Adrenal gland (tissue), 12 donors: ENCODE data around the gene AMIGO2. TPM values are rescaled to one million over a fixed set of nuclear protein-coding genes. Genes with fewer than 3 reads are reported as not detected.
"Not testable (repeated sequence)": the region's sequence is repeated elsewhere in the genome, so short reads cannot be mapped to it uniquely, and the experiment has no call there.

ENCODE experiments used
- DNase-seq, 7 donors: peaks; one replicate each; pipeline ENCODE4 v3.0.0-alpha.2; 2019 to 2020
- H3K27ac ChIP-seq, 5 donors: fragments of 200-600 bp; sonication (generic) in 4 of 5; 1 replicate in 3 of 5; 2 replicates in 2 of 5; pipeline versions ENCODE4 v1.5.1 to v1.8.0; 2016 to 2020; ENCODE audit warnings: mild to moderate bottlenecking in 1 of 5
- H3K27me3 ChIP-seq: fragments of 200-600 bp; 2 replicates; pipeline ENCODE4 v1.8.0; 2021
- H3K36me3 ChIP-seq, 2 donors: fragments of 200-600 bp; replicated peaks in 1 of 2; 1 replicate in 1 of 2; 2 replicates in 1 of 2; pipeline versions ENCODE4 v1.5.1 to v1.8.0; 2018 to 2022
- H3K4me1 ChIP-seq, 2 donors: fragments of 200-600 bp; replicated peaks in 1 of 2; 1 replicate in 1 of 2; 2 replicates in 1 of 2; pipeline versions ENCODE4 v1.5.1 to v1.8.0; 2018 to 2021
- H3K4me3 ChIP-seq, 4 donors: fragments of 200-600 bp; sonication (generic) in 3 of 4; one replicate each; pipeline ENCODE4 v1.5.1; 2016 to 2018
- H3K9me3 ChIP-seq, 3 donors: fragments of 200-600 bp; sonication (generic) in 1 of 3; replicated peaks in 1 of 3; 1 replicate in 2 of 3; 2 replicates in 1 of 3; pipeline versions ENCODE4 v1.5.1 to v1.8.0; 2016 to 2021
- CTCF ChIP-seq, 6 experiments: fragments of 450-650 bp in 4 of 6; fragments of 200-600 bp in 2 of 6; sonication (generic) in 1 of 6; IDR thresholded peaks; 1 replicate in 5 of 6; 2 replicates in 1 of 6; pipeline versions ENCODE4 v1.5.1 to v1.8.0; 2016 to 2021; ENCODE audit warnings: antibody characterized with exemption in 6 of 6, mild to moderate bottlenecking in 2 of 6, moderate library complexity in 1 of 6
- POLR2A ChIP-seq, 2 donors: fragments of 450-650 bp; IDR thresholded peaks; one replicate each; pipeline ENCODE4 v1.6.1; 2017; ENCODE audit warnings: antibody characterized with exemption in 2 of 2, mild to moderate bottlenecking in 2 of 2, moderate library complexity in 1 of 2
- WGBS, 4 donors: extraction: QIAGEN DNeasy Blood & Tissue Kit in 2 of 4; methylation state at CpG; one replicate each; pipeline versions ENCODE4 v1.1.5 to v1.1.7; 2013 to 2017; 5-methylcytosine and 5-hydroxymethylcytosine counted together
- intact Hi-C, 2 donors: fragments of 100-400 bp; cut with DNase I; formaldehyde crosslinking; loops; one replicate each; pipeline versions ENCODE4 v1.14.1 to v1.15.0; 2022 to 2023
- polyA plus RNA-seq, 3 donors: library from polyadenylated mRNA; stranded (reverse); fragments of 200-250 nt in 2 of 3; fragments of 350-450 nt in 1 of 3; fragmentation: Illumina TruSeq in 1 of 3; extraction: RNeasy Lipid Tissue Mini Kit (QIAGEN cat#74804) in 1 of 3; gene quantifications; one replicate each; pipeline ENCODE4 v1.2.3, GENCODE V29; 2013 to 2014
- total RNA-seq, 9 donors: library from RNA; depleted of rRNA in 4 of 9; stranded (reverse); fragments of >200 nt in 4 of 9; fragments of 120-200 nt in 1 of 9; fragmentation: NEBNext Ultra II Directional in 1 of 9; extraction: Animal tissue kit (Norgen Biotek cat#: 25700) in 1 of 9; gene quantifications; one replicate each; pipeline versions ENCODE4 v1.1.0 to v1.2.4, GENCODE V29; 2013 to 2023
- donor health status: healthy with polysubstance abuse.
- donor health status: Bipolar disorder and iron deficiency.
- donor health status: DM: yes; HTN: yes; CAD: no.
- donor health status: DM: no; HTN: no; CAD: no.
- donor health status: DM: no; HTN: no; CAD: no.
- donor health status: DM: yes; HTN: yes; CAD: no.

Gene AMIGO2
- total and polyA plus RNA-seq, 12 donors = 10.6 to 40.4 (median 28.3) TPM

- 83 to 88% (median 85%) methylated on average over 5 of the region's 5 CpGs for WGBS, 4 donors
- intact Hi-C loops = no loop called here
- H3K27ac ChIP-seq = no peak overlapping the region
Measured at GRCh38 chr12:47067771-47068431, 11.9 kb downstream of the AMIGO2 start.

GRCh38 chr12:47067176-47067575 is 12.6 kb downstream of the AMIGO2 start:
- Histone ChIP-seq H3K27ac (peak overlapping the region in 4 of 5 donors; percentile 52 to 83 (median 62)), H3K36me3 (no peaks in the 10 kb centered on the region), H3K4me1 (peaks cover 12 to 24% of the 10 kb centered on the region in 2 donors), H3K4me3 (no peak overlapping the region), H3K9me3 (no peaks in the 10 kb centered on the region), H3K27me3 (no peaks in the 10 kb centered on the region)
- DNase-seq = no peak
- no peak for TF ChIP-seq CTCF (IDR thresholded peaks at IDR 0.05)
- WGBS, 4 donors = 100% methylated on average over 1 of the region's 1 CpG
- intact Hi-C loops = no loop called here

More at GRCh38 chr12:47067771-47068431, 11.9 kb downstream of the AMIGO2 start:
- Histone ChIP-seq H3K27me3 (no peaks in the 10 kb centered on the region), H3K9me3 (no peaks in the 10 kb centered on the region), H3K4me1 (peaks cover 12 to 24% of the 10 kb centered on the region in 2 donors), H3K36me3 (no peaks in the 10 kb centered on the region), H3K4me3 (no peak overlapping the region)
- no peak for DNase-seq
- TF ChIP-seq POLR2A (IDR thresholded peaks at IDR 0.05) (no peak), CTCF (IDR thresholded peaks at IDR 0.05) (no peak)

GRCh38 chr12:47066278-47067025 is 13.3 kb downstream of the AMIGO2 start:
- TF ChIP-seq POLR2A (IDR thresholded peaks at IDR 0.05) (no peak), CTCF (IDR thresholded peaks at IDR 0.05) (no peak)
- no peaks in the 10 kb centered on the region for H3K27me3 ChIP-seq
- peak overlapping the region; percentile 42 to 83 (median 56) for H3K27ac ChIP-seq
- no peak overlapping the region for H3K4me3 ChIP-seq
- intact Hi-C loops = no loop called here
- no peaks in the 10 kb centered on the region for H3K9me3 ChIP-seq
- peaks cover 12 to 24% of the 10 kb centered on the region in 2 donors for H3K4me1 ChIP-seq
- H3K36me3 ChIP-seq = no peaks in the 10 kb centered on the region
- peak in 6 of 7 donors; percentile 40 to 64 (median 54) for DNase-seq
- WGBS, 4 donors = 34 to 42% (median 39%) methylated on average over 6 of the region's 6 CpGs

GRCh38 chr12:47065546-47065945 is 14.2 kb downstream of the AMIGO2 start:
- no peak overlapping the region for H3K4me3 ChIP-seq
- no peaks in the 10 kb centered on the region for H3K27me3 ChIP-seq
- H3K27ac ChIP-seq = peak overlapping the region in 2 of 5 donors; percentile 45 to 68
- H3K36me3 ChIP-seq = no peaks in the 10 kb centered on the region
- no peaks in the 10 kb centered on the region for H3K9me3 ChIP-seq
- intact Hi-C loops = no loop called here
- WGBS, 4 donors = 76 to 91% (median 85%) methylated on average over 1 of the region's 1 CpG
- H3K4me1 ChIP-seq = peaks cover 12 to 24% of the 10 kb centered on the region in 2 donors
- no peak for DNase-seq
- no peak for TF ChIP-seq POLR2A (IDR thresholded peaks at IDR 0.05)
- no peak for TF ChIP-seq CTCF (IDR thresholded peaks at IDR 0.05)

GRCh38 chr12:47058640-47059039 is 21.1 kb downstream of the AMIGO2 start:
- 81 to 100% (median 90%) methylated on average over 2 of the region's 2 CpGs for WGBS, 4 donors
- H3K36me3 ChIP-seq, H3K27me3 ChIP-seq, H3K27ac ChIP-seq, H3K4me3 ChIP-seq, DNase-seq, H3K9me3 ChIP-seq, intact Hi-C loops, H3K4me1 ChIP-seq: not testable (repeated sequence)

DNA sequence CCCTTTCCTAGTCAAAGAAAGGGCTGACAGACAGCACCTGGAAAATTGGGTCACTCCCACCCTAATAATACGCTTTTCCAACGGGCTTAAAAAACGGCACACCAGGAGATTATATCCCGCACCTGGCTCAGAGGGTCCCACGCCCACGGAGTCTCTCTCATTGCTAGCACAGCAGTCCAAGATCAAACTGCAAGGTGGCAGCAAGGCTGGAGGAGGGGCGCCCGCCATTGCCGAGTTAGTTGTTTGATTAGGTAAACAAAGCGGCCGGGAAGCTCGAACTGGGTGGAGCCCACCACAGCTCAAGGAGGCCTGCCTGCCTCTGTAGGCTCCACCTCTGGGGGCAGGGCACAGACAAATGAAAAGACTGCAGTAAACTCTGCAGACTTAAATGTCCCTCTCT is 22.8 kb downstream of the AMIGO2 start:
- H3K4me3 ChIP-seq, DNase-seq, H3K9me3 ChIP-seq, H3K27ac ChIP-seq, H3K36me3 ChIP-seq, H3K4me1 ChIP-seq, H3K27me3 ChIP-seq, intact Hi-C loops: not testable (repeated sequence)
- WGBS, 4 donors = 87 to 95% (median 90%) methylated on average over 8 to 12 of the region's 12 CpGs

GRCh38 chr12:47055856-47056255 is 23.9 kb downstream of the AMIGO2 start:
- intact Hi-C loops, H3K27ac ChIP-seq: not testable (repeated sequence)
- WGBS, 4 donors = 45 to 59% (median 54%) methylated on average over 3 of the region's 3 CpGs

More at GRCh38 chr12:47055856-47056255, 23.9 kb downstream of the AMIGO2 start:
- H3K36me3 ChIP-seq, H3K4me1 ChIP-seq, H3K27me3 ChIP-seq, H3K4me3 ChIP-seq, H3K9me3 ChIP-seq: not testable (repeated sequence)
- peak in 1 of 7 donors; percentile 33 for DNase-seq
